Activated CD8-positive, alpha-beta T cell treated with anti-CD3 and anti-CD28 coated beads, Interleukin-2, amount 10 ng/mL, durations not matched to agents 7 days and 5 days (primary cell): ENCODE results near the gene FOXM1. TPM values are rescaled to one million over a fixed set of nuclear protein-coding genes. Genes with fewer than 3 reads are reported as not detected.
A peak's percentile ranks its signal among the peaks of the same experiment; 100 is the strongest.
"Not testable (repeated sequence)": the region's sequence is repeated elsewhere in the genome, so short reads cannot be mapped to it uniquely, and the experiment has no call there.

Experiments used
- ATAC-seq: fragments of 150-1000 bp; cut with Tn5 transposase; one replicate; pipeline ENCODE4 v1.10.0; 2021; ENCODE audit warnings: moderate library complexity
- CTCF ChIA-PET: fragments of 350-600 bp; sonication (Branson Sonifier 250); formaldehyde crosslinking; loops from one replicate; lab custom pipeline; 2021; ENCODE audit warnings: antibody characterized with exemption; lab: Charles Lee
- POLR2A ChIA-PET: fragments of 350-600 bp; sonication (Branson Sonifier 250); formaldehyde crosslinking; loops from one replicate; lab custom pipeline; 2021; ENCODE audit warnings: antibody characterized with exemption; lab: Charles Lee
- DNase-seq: peaks from one replicate; pipeline ENCODE4 v3.0.0-alpha.2; 2020
- H3K27ac Mint-ChIP-seq: one replicate; pipeline ENCODE4 v1.8.0; 2021; ENCODE audit warnings: mild to moderate bottlenecking, mixed read lengths
- H3K27me3 Mint-ChIP-seq: one replicate; pipeline ENCODE4 v1.8.0; 2021; ENCODE audit warnings: low read depth, mixed read lengths
- H3K36me3 Mint-ChIP-seq: one replicate; pipeline ENCODE4 v1.8.0; 2021; ENCODE audit warnings: low read depth, mixed read lengths
- H3K4me1 Mint-ChIP-seq: one replicate; pipeline ENCODE4 v1.8.0; 2021; ENCODE audit warnings: low read depth, mixed read lengths
- H3K4me3 Mint-ChIP-seq: one replicate; pipeline ENCODE4 v1.8.0; 2021; ENCODE audit warnings: mild to moderate bottlenecking, mixed read lengths
- H3K9me3 Mint-ChIP-seq: one replicate; pipeline ENCODE4 v1.8.0; 2022; ENCODE audit warnings: mixed read lengths; ENCODE audit not compliant: insufficient read depth
- total RNA-seq, 2 experiments: library from RNA; stranded (reverse); gene quantifications; one replicate each; pipeline ENCODE4 v1.2.3, GENCODE V29; 2021

FOXM1 gene
- total RNA-seq, 2 experiments from 2014 or later, result 138 to 142 TPM

DNA sequence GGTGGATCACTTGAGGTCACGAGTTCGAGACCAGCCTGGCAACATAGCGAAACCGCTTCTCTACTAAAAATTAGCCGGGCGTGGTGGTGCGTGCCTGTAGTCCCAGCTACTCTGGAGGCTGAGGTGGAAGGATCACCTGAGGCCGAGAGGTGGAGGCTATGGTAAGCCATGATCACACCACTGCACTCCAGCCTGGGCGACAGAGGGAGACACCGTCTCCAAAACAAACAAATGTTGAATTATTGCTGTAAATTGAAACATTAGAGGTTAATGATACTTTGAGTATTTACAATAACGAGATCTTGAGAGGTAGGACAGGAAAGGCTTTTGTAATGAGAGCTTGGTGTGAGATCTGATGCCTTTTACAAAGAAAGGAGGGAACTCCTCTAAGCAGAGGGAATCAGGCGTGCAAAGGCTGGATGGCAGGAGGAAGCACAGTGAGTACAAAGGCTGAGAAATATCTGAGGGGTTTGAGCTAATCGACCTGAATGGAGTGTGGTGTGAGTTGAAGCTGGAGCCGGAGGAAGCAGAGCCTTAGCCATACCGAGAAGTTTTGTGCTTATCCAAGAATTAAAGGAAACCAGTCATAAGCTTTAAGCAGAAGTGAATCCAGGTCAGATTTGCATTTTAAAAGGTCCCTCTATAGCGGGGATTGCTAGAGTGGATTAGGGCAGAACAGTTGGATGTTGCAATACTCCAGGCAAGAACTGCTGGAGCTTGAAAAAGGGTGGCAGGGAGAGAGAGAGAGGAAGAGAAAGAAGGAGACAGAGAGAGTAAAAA lies 1.2 kb upstream of the FOXM1 start:
- Mint-ChIP-seq H3K9me3 (no peaks in the 10 kb centered on the region), H3K27ac (peak overlapping the region; percentile 97), H3K4me1 (peaks cover 49% of the 10 kb centered on the region), H3K4me3 (peak overlapping the region; percentile 85), H3K27me3 (no peaks in the 10 kb centered on the region), H3K36me3 (peaks cover 50% of the 10 kb centered on the region)
- DNase-seq (peak; percentile 29), ATAC-seq (no peak)
- CTCF ChIA-PET, result interaction anchor here (1.2 to 1.7 kb wide), 3 partner anchors 10 to 32 kb away, joined by 4 to 5 read pairs (median 5); no protein-coding TSS in a partner anchor
- POLR2A ChIA-PET, result interaction anchor here (0.5 to 1.6 kb wide), 9 partner anchors 10 to 83 kb away, joined by 3 to 21 read pairs (median 4); partner anchors contain the start of genes FKBP4 and TULP3

DNA sequence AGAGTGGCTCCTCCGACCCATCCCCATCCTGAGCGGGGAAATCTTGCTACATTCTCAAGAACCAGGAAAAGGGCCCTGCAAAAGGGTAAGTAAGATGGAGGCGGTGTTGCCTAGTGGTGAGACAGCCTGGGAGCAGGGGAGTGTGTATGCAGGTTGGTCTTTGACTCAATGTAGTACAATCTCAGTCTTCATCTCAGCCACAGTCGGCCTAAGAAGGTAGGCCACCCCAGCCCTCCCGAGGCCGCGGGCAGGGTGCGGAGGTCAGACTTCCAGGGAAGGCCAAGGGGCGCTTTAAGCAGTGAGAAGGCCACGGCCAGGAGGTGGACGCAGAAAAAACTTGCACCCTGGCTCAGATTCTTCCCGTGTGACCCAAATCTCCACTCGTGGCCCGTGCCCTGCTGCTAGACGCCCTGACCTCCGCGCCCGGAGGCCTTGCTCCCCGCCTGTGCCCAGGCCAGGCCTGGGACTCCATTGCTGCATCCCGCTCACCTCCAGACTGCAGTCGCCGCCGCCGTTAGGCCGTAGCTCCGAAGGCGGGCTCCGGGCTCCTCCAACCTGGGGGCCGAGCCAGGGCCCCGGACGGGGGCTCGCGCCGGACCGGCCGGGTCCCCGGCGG lies 435 bp downstream of the FOXM1 start:
- POLR2A ChIA-PET, result interaction anchor here (0.5 to 1.6 kb wide), 21 partner anchors 9 to 1396 kb away, joined by 3 to 21 read pairs (median 3); partner anchors contain the start of genes FKBP4, NRIP2, TEX52 and TULP3
- peak; percentile 73 for ATAC-seq
- DNase-seq, result peak; percentile 48
- peak overlapping the region; percentile 94 for H3K27ac Mint-ChIP-seq
- H3K4me3 Mint-ChIP-seq, result peak overlapping the region; percentile 86
- H3K27me3 Mint-ChIP-seq, result no peaks in the 10 kb centered on the region
- H3K36me3 Mint-ChIP-seq, result peaks cover 58% of the 10 kb centered on the region
- no peaks in the 10 kb centered on the region for H3K9me3 Mint-ChIP-seq
- CTCF ChIA-PET, result interaction anchor here (0.6 to 1.1 kb wide), 4 partner anchors 9 to 28 kb away, joined by 4 to 8 read pairs (median 4); no protein-coding TSS in a partner anchor
- H3K4me1 Mint-ChIP-seq, result peaks cover 40% of the 10 kb centered on the region

DNA sequence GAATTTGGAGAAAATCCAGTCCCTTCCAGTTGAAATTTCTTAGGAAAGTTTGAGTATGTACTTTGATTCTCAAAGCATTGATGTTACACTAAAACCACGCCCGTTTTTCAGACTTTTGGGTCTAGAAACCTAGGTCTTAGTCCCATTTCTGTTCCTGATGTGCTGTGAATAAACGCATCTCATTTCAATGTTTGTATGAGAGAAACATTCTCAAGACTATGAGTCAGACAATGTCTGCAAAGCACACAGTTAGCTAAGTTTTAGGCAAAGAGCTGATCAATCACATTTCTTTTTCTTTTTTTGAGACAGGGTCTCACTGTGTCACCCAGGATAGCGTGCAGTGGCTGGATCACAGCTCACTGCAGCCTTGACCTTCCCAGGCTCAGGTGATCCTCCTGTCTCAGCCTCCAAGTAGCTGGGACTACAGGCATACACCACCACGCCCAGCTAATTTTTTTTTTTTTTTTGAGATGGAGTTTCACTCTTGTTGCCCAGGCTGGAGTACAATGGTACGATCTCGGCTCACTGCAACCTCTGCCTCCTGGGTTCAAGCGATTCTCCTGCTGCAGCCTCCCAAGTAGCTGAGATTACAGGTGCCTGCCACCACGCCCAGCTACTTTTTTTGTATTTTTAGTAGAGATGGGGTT lies 7.9 kb downstream of the FOXM1 start:
- H3K27me3 Mint-ChIP-seq, POLR2A ChIA-PET, H3K4me1 Mint-ChIP-seq, DNase-seq, H3K4me3 Mint-ChIP-seq, H3K9me3 Mint-ChIP-seq, ATAC-seq, H3K27ac Mint-ChIP-seq: not testable (repeated sequence)
- CTCF ChIA-PET, result interaction anchor here (1.1 kb wide), 2 partner anchors 15 to 16 kb away, joined by 4 read pairs; no protein-coding TSS in a partner anchor
- peaks cover 65% of the 10 kb centered on the region for H3K36me3 Mint-ChIP-seq

DNA sequence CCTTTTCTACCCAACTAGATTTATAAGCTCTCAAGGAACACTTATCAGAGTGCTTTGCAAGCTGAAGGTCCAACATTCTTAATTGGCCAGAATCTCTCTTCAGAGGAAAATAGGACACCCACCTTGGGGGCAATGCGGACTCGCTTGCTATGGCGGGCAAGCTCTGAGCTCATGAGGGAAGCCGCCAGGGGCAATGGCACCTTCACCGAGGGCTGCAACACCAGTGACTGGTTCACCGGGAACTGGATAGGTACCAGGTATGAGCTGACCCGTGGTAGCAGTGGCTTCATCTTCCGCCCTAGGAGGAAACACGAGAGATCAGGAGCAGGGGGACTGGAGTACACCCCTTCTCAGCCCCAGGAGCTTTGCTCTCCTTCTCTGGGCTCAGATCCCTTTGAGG lies 12.8 kb downstream of the FOXM1 start:
- POLR2A ChIA-PET, result no interaction called here
- Mint-ChIP-seq H3K36me3 (peaks cover 77% of the 10 kb centered on the region), H3K27ac (no peak overlapping the region), H3K4me1 (peaks cover 7% of the 10 kb centered on the region), H3K4me3 (no peak overlapping the region), H3K27me3 (no peaks in the 10 kb centered on the region), H3K9me3 (no peaks in the 10 kb centered on the region)
- no peak for DNase-seq
- ATAC-seq, result no peak
- CTCF ChIA-PET, result interaction anchor here (0.9 kb wide), 1 partner anchor 11 kb away, joined by 3 read pairs; no protein-coding TSS in a partner anchor

DNA sequence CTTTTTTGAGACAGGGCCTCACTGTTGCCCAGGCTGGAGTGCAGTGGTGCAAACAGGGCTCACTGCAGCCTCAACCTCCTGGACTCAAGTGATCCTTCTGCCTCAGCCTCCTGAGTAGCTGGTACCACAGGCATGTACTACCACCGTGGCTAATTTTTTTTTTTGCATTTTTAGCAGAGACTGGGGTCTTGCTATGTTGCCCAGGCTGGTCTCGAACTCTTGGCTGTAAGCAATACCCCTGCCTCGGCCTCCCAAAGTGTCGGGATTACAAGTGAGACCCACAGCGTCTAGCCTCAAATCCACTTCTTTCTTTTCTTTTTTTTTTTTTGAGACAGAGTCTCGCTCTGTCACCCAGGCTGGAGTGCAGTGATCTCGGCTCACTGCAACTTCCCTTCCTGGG lies 13.6 kb downstream of the FOXM1 start:
- not testable (repeated sequence) for ATAC-seq

DNA sequence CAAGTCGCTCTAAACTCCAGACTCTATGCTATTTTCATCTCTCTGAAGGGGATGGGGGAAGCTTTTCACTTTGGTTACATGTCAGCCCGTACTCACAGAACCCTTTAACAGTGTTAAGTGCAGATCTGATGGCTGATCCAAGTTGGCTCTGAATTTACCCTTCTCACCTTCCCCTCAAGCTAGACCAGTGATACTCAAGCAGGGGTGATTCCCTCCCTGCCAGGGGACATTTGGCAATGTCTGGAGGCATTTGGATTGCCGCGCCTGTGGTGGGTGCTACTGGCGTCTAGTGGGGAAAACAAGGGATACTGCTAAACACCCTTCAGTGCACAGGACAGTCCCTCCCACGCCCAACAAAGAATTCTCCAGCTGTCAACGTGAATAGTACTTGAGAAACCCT lies 14.1 kb downstream of the FOXM1 start:
- H3K27ac Mint-ChIP-seq, result no peak overlapping the region
- peaks cover 74% of the 10 kb centered on the region for H3K36me3 Mint-ChIP-seq
- CTCF ChIA-PET, result no interaction called here
- no peaks in the 10 kb centered on the region for H3K9me3 Mint-ChIP-seq
- no peak for DNase-seq
- H3K27me3 Mint-ChIP-seq, result no peaks in the 10 kb centered on the region
- H3K4me1 Mint-ChIP-seq, result peaks cover 2% of the 10 kb centered on the region
- ATAC-seq, result no peak
- H3K4me3 Mint-ChIP-seq, result no peak overlapping the region
- POLR2A ChIA-PET, result interaction anchor here (0.7 kb wide), 1 partner anchor 14 kb away, joined by 5 read pairs; the partner anchor contains the start of genes FOXM1 and RHNO1

More for the DNA sequence above, 13.6 kb downstream of the FOXM1 start:
- H3K4me1 Mint-ChIP-seq, DNase-seq, H3K4me3 Mint-ChIP-seq, POLR2A ChIA-PET, H3K27ac Mint-ChIP-seq, H3K9me3 Mint-ChIP-seq, CTCF ChIA-PET, H3K27me3 Mint-ChIP-seq: not testable (repeated sequence)
- peaks cover 75% of the 10 kb centered on the region for H3K36me3 Mint-ChIP-seq

DNA sequence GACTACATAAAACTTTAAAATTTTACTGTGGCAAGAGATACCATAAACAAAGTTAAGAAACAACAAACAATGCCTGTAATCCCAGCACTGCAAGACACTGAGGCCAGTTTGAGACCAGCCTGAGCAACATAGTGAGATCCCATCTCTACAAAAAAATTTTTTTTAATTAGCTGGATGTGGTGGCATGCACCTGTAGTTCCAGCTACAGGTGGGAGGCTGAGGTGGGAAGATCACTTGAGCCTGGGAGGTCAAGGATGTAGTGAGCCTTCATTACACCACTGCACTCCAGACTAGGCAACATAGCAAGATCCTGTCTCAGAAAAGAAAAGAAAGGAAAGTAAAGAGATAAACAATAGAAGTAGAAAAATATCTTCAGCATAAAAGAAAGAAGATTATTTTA lies 16.8 kb downstream of the FOXM1 start:
- no peaks in the 10 kb centered on the region for H3K27me3 Mint-ChIP-seq
- CTCF ChIA-PET, result interaction anchor here (1.2 kb wide), 1 partner anchor 18 kb away, joined by 5 read pairs; no protein-coding TSS in a partner anchor
- DNase-seq (no peak), ATAC-seq (no peak)
- no peak overlapping the region for H3K4me3 Mint-ChIP-seq
- H3K36me3 Mint-ChIP-seq, result peaks cover 58% of the 10 kb centered on the region
- H3K9me3 Mint-ChIP-seq, result no peaks in the 10 kb centered on the region
- H3K4me1 Mint-ChIP-seq, result no peaks in the 10 kb centered on the region
- POLR2A ChIA-PET, result no interaction called here
- no peak overlapping the region for H3K27ac Mint-ChIP-seq

DNA sequence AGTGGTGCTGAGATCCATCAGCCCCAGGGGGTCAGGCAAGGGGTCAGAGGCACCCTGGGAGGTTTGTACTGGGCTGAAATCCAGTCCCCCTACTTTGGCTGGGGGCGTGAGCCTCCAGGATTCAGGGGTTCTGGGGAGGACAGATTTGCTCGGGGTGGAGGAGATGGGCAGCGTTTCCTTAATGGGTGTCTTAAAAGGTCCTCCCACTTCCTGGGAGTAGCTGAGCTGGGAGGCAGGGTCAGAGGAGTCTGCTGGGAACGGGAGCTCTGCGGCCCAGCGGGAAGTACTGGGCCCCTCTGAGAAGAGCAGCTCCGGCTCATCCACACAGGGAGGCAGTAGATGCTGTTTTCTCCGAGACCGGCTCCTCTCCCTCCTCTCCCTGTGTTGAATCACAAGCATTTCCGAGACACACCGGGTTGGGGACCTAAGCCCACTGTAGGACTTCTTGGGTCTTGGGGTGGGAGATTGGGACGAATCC lies 18.0 kb downstream of the FOXM1 start:
- POLR2A ChIA-PET, result interaction anchor here (0.8 to 1.1 kb wide), 2 partner anchors 18 to 167 kb away, joined by 3 to 4 read pairs; partner anchors contain the start of genes FOXM1 and RHNO1
- Mint-ChIP-seq H3K27me3 (no peaks in the 10 kb centered on the region), H3K4me1 (no peaks in the 10 kb centered on the region), H3K9me3 (no peaks in the 10 kb centered on the region), H3K4me3 (no peak overlapping the region), H3K27ac (no peak overlapping the region), H3K36me3 (peaks cover 47% of the 10 kb centered on the region)
- CTCF ChIA-PET, result no interaction called here
- ATAC-seq, result no peak
- no peak for DNase-seq

DNA sequence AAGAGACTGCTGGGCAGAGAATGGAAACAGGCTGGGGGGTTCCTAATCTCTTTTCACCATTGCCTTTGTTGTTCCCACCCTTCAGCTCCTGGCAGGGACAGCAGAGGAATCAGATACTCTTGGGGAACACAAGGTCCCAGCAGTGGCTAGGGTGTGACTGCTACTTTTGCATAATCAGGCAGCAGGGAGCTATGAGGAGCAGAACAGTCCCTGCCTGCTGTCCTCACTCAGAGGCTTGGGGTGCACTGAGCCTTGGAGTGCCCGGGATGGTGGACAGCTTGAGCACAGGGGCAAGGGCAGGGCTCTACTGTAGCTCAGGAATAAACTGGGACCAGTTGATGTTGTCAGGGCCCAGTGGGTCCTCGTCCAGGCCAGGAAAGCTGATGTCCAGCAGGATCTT lies 18.6 kb downstream of the FOXM1 start:
- DNase-seq, result no peak
- Mint-ChIP-seq H3K27me3 (no peaks in the 10 kb centered on the region), H3K4me3 (no peak overlapping the region), H3K36me3 (peaks cover 42% of the 10 kb centered on the region), H3K4me1 (no peaks in the 10 kb centered on the region), H3K27ac (no peak overlapping the region), H3K9me3 (no peaks in the 10 kb centered on the region)
- ChIA-PET CTCF (no interaction called here), POLR2A (interaction anchor here (0.9 to 1.4 kb wide), 3 partner anchors 17 to 167 kb away, joined by 3 to 5 read pairs (median 4); partner anchors contain the start of genes FOXM1 and RHNO1)
- no peak for ATAC-seq

DNA sequence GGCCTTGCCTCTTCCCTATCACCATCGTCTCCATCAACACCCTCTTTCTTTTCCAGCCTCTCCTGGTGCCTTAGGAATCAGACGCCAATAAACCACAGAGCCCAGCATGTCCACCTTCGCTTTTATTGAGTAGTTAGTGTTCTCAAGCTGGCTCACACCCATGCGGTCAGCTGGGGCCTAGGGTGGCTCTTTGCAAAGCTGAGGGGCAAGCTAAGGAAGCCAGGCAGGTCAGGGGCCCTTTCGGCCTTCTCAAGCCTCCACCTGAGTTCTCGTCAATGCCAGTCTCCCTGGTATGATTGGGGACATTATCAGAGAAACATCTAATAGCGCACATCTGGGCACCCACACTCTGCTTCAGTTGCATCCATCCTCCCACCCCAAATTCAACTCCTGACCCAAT lies 19.4 kb downstream of the FOXM1 start:
- Mint-ChIP-seq H3K36me3 (peaks cover 36% of the 10 kb centered on the region), H3K9me3 (no peaks in the 10 kb centered on the region), H3K27ac (no peak overlapping the region), H3K27me3 (no peaks in the 10 kb centered on the region), H3K4me3 (no peak overlapping the region), H3K4me1 (no peaks in the 10 kb centered on the region)
- DNase-seq (no peak), ATAC-seq (no peak)
- POLR2A ChIA-PET, result interaction anchor here (1.4 to 1.6 kb wide), 2 partner anchors 12 to 18 kb away, joined by 3 to 5 read pairs; no protein-coding TSS in a partner anchor
- CTCF ChIA-PET, result no interaction called here

DNA sequence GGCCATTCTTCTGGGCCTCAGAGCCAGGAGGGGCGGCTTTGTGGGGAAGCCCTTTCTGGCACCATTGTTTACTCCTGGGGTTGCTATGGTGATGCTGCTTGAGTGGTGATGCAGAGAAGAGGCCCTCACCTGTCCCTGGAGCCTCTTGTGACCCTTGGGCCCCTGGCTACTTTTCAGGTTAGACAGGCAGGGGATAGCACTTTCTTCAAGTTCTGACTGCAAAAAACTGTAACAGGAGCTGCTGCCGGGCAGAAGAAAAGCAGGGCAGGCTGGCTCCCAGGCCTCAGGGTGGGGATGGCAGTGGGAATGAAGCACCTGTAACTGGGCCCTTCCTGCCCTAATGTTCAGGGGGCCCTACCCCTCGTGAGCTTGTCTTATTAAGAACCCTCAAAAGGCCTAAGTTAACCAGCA lies 19.9 kb downstream of the FOXM1 start, which contains the start of gene TEX52:
Gene TEX52, minus strand, starts transcription at position 19 of the 411 bp plus-strand sequence. Its CDS starts 13 bp downstream, at position 6.
- POLR2A ChIA-PET, result interaction anchor here (1.4 to 1.6 kb wide), 3 partner anchors 12 to 20 kb away, joined by 3 to 6 read pairs (median 5); partner anchors contain the start of genes FOXM1 and RHNO1
- Mint-ChIP-seq H3K27ac (no peak within 1 kb of the TSS), H3K4me3 (no peak within 1 kb of the TSS), H3K36me3 (peaks cover 34% of the 10 kb centered on the region), H3K27me3 (no peaks in the 10 kb centered on the region), H3K4me1 (no peaks in the 10 kb centered on the region), H3K9me3 (no peaks in the 10 kb centered on the region)
- CTCF ChIA-PET, result interaction anchor here (0.6 kb wide), 1 partner anchor 10 kb away, joined by 3 read pairs; no protein-coding TSS in a partner anchor
- ATAC-seq (peak; percentile 20), DNase-seq (no peak)
